K562 (cell line): ENCODE results near the gene PHTF1. TPM values are rescaled to one million over a fixed set of nuclear protein-coding genes. Genes with fewer than 3 reads are reported as not detected.

Source experiments
- CBX5 ChIP-seq: IDR thresholded peaks from 2 replicates; pipeline ENCODE4 v1.6.1; 2014; ENCODE audit warnings: low read depth, borderline replicate concordance
- DPF2 ChIP-seq: fragments of 450-650 bp; IDR thresholded peaks from 2 replicates; pipeline ENCODE4 v1.6.1; 2016
- EP400 ChIP-seq: fragments of 450-650 bp; IDR thresholded peaks from 2 replicates; pipeline ENCODE4 v1.6.1; 2017; ENCODE audit warnings: antibody characterized with exemption, mild to moderate bottlenecking, moderate library complexity
- FOXA1 ChIP-seq: fragments of 450-650 bp; IDR thresholded peaks from 2 replicates; pipeline ENCODE4 v1.6.1; 2016; ENCODE audit warnings: mild to moderate bottlenecking, borderline replicate concordance
- MYC ChIP-seq, 2 experiments: fragments of 250-450 bp in 1 of 2; sonication (Bioruptor Pico) in 1 of 2; IDR thresholded peaks; 2 replicates each; pipeline versions ENCODE4 v1.5.1 to v1.6.1; 2012 to 2021; ENCODE audit warnings: low read depth in 2 of 2, borderline replicate concordance in 1 of 2, improper control_type of control experiment in 1 of 2, low read length in 1 of 2, mild to moderate bottlenecking in 1 of 2, moderate library complexity in 1 of 2
- NR3C1 ChIP-seq: sonication (generic); formaldehyde crosslinking; IDR thresholded peaks from 2 replicates; pipeline ENCODE4 v1.8.1; 2022; ENCODE audit warnings: missing genetic modification reagents
- SETDB1 ChIP-seq: IDR thresholded peaks from one replicate; pipeline ENCODE4 v1.6.1; 2012; ENCODE audit warnings: low read length, control low read depth, inconsistent platforms
- SMARCE1 ChIP-seq: fragments of 450-650 bp; IDR thresholded peaks from 2 replicates; pipeline ENCODE4 v1.7.1; 2016; ENCODE audit warnings: mild to moderate bottlenecking
- ZNF282 ChIP-seq: sonication (generic); formaldehyde crosslinking; IDR thresholded peaks from 2 replicates; pipeline ENCODE4 v1.8.1; 2023; ENCODE audit warnings: missing genetic modification reagents
- ZNF586 ChIP-seq: fragments of 450-650 bp; formaldehyde crosslinking; conservative IDR thresholded peaks from 2 replicates; pipeline ENCODE4 v1.4.0; 2020; ENCODE audit warnings: mild to moderate bottlenecking, moderate library complexity
- polyA plus RNA-seq, 8 experiments: library from polyadenylated mRNA; depleted of rRNA in 4 of 8; stranded (reverse) in 5 of 8; unstranded in 3 of 8; fragments of >200 nt; fragmentation: Nextera tagmentation in 2 of 8; fragmentation: Illumina TruSeq in 1 of 8; extraction: Ambion mirVana in 2 of 8; extraction: Trizol in 1 of 8; gene quantifications; 2 replicates each; pipeline versions ENCODE4 v1.2.1 to v1.2.3, GENCODE V29; 2011 to 2014; ENCODE audit warnings: inconsistent platforms in 1 of 8, missing spikeins in 1 of 8
- total RNA-seq, 7 experiments: library from RNA; depleted of rRNA in 6 of 7; stranded (reverse); fragments of >200 nt in 6 of 7; fragmentation: Illumina TruSeq in 2 of 7; extraction: Trizol in 2 of 7; gene quantifications; 2 replicates each; pipeline versions ENCODE4 v1.2.1 to v1.2.3, GENCODE V29; 2011 to 2021; ENCODE audit warnings: low replicate concordance in 1 of 7
- TF ChIP-seq, protein P1 (sequence below): conservative IDR thresholded peaks from 2 replicates; pipeline ENCODE4 v1.6.1; 2011; ENCODE audit warnings: low read depth, mild to moderate bottlenecking, low read length; ENCODE audit not compliant: control insufficient read depth
- TF ChIP-seq, protein P2 (sequence below): fragments of 450-650 bp; formaldehyde crosslinking; conservative IDR thresholded peaks from 2 replicates; pipeline ENCODE4 v1.4.0; 2022; ENCODE audit warnings: mild to moderate bottlenecking, missing genetic modification characterization
- TF ChIP-seq, protein P3 (sequence below): fragments of 450-650 bp; formaldehyde crosslinking; IDR thresholded peaks from 2 replicates; pipeline ENCODE4 v1.4.0; 2022; ENCODE audit warnings: missing genetic modification characterization
- TF ChIP-seq, protein P4 (sequence below): fragments of 450-650 bp; IDR thresholded peaks from 2 replicates; pipeline ENCODE4 v1.6.1; 2016; ENCODE audit warnings: low read depth
- TF ChIP-seq, protein P5 (sequence below): fragments of 250-450 bp; sonication (Bioruptor Pico); IDR thresholded peaks from 2 replicates; pipeline ENCODE4 v1.5.0; 2021

PHTF1 gene
- total and polyA plus RNA-seq, 9 of the 15 experiments (the other 6 are each of a cell fraction or from before 2014, with no cell fraction given), result 8.4 to 36.2 (median 23.0) TPM

DNA sequence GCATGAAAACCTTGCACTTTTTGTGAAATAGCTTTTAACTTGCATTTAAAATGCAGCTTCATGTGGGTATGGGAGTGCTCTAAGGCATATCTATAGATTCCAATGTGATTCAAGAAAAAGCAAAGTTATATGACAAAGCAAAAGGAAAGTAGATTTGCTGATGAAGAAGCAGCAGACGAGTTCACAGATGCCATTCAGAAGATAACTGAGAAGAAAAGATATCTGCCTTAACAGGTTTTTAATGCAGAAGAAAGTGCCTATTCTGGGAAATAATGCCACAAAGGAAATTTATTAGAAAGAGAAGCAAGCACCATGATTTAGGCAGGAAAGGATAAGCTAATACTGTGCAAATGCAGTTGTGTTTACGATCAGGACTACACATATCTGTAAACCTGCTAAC is 68.1 kb downstream of the PHTF1 start (continued):
- TF ChIP-seq MYC (IDR thresholded peaks at IDR 0.05; ENCODE audit: low read depth, low read length) (no peak), MYC (CRISPR knock-in tag; IDR thresholded peaks at IDR 0.05; ENCODE audit: borderline replicate concordance, low read depth) (no peak), EP400 (no peak), DPF2 (peak; percentile 51; the same call in 1 of the 2 replicates), SMARCE1 (no peak), SETDB1 (no peak), ZNF586 (CRISPR knock-in tag) (no peak), NR3C1 (no peak), CBX5 (no peak), FOXA1 (no peak), ZNF282 (CRISPR knock-in tag) (no peak)
- TF ChIP-seq, protein P1, sequence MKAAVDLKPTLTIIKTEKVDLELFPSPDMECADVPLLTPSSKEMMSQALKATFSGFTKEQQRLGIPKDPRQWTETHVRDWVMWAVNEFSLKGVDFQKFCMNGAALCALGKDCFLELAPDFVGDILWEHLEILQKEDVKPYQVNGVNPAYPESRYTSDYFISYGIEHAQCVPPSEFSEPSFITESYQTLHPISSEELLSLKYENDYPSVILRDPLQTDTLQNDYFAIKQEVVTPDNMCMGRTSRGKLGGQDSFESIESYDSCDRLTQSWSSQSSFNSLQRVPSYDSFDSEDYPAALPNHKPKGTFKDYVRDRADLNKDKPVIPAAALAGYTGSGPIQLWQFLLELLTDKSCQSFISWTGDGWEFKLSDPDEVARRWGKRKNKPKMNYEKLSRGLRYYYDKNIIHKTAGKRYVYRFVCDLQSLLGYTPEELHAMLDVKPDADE, result no peak
- TF ChIP-seq, protein P2, sequence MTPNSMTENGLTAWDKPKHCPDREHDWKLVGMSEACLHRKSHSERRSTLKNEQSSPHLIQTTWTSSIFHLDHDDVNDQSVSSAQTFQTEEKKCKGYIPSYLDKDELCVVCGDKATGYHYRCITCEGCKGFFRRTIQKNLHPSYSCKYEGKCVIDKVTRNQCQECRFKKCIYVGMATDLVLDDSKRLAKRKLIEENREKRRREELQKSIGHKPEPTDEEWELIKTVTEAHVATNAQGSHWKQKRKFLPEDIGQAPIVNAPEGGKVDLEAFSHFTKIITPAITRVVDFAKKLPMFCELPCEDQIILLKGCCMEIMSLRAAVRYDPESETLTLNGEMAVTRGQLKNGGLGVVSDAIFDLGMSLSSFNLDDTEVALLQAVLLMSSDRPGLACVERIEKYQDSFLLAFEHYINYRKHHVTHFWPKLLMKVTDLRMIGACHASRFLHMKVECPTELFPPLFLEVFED (CRISPR knock-in tag), result no peak
- TF ChIP-seq, protein P3, sequence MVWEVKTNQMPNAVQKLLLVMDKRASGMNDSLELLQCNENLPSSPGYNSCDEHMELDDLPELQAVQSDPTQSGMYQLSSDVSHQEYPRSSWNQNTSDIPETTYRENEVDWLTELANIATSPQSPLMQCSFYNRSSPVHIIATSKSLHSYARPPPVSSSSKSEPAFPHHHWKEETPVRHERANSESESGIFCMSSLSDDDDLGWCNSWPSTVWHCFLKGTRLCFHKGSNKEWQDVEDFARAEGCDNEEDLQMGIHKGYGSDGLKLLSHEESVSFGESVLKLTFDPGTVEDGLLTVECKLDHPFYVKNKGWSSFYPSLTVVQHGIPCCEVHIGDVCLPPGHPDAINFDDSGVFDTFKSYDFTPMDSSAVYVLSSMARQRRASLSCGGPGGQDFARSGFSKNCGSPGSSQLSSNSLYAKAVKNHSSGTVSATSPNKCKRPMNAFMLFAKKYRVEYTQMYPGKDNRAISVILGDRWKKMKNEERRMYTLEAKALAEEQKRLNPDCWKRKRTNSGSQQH (CRISPR knock-in tag), result no peak
- TF ChIP-seq, protein P4, sequence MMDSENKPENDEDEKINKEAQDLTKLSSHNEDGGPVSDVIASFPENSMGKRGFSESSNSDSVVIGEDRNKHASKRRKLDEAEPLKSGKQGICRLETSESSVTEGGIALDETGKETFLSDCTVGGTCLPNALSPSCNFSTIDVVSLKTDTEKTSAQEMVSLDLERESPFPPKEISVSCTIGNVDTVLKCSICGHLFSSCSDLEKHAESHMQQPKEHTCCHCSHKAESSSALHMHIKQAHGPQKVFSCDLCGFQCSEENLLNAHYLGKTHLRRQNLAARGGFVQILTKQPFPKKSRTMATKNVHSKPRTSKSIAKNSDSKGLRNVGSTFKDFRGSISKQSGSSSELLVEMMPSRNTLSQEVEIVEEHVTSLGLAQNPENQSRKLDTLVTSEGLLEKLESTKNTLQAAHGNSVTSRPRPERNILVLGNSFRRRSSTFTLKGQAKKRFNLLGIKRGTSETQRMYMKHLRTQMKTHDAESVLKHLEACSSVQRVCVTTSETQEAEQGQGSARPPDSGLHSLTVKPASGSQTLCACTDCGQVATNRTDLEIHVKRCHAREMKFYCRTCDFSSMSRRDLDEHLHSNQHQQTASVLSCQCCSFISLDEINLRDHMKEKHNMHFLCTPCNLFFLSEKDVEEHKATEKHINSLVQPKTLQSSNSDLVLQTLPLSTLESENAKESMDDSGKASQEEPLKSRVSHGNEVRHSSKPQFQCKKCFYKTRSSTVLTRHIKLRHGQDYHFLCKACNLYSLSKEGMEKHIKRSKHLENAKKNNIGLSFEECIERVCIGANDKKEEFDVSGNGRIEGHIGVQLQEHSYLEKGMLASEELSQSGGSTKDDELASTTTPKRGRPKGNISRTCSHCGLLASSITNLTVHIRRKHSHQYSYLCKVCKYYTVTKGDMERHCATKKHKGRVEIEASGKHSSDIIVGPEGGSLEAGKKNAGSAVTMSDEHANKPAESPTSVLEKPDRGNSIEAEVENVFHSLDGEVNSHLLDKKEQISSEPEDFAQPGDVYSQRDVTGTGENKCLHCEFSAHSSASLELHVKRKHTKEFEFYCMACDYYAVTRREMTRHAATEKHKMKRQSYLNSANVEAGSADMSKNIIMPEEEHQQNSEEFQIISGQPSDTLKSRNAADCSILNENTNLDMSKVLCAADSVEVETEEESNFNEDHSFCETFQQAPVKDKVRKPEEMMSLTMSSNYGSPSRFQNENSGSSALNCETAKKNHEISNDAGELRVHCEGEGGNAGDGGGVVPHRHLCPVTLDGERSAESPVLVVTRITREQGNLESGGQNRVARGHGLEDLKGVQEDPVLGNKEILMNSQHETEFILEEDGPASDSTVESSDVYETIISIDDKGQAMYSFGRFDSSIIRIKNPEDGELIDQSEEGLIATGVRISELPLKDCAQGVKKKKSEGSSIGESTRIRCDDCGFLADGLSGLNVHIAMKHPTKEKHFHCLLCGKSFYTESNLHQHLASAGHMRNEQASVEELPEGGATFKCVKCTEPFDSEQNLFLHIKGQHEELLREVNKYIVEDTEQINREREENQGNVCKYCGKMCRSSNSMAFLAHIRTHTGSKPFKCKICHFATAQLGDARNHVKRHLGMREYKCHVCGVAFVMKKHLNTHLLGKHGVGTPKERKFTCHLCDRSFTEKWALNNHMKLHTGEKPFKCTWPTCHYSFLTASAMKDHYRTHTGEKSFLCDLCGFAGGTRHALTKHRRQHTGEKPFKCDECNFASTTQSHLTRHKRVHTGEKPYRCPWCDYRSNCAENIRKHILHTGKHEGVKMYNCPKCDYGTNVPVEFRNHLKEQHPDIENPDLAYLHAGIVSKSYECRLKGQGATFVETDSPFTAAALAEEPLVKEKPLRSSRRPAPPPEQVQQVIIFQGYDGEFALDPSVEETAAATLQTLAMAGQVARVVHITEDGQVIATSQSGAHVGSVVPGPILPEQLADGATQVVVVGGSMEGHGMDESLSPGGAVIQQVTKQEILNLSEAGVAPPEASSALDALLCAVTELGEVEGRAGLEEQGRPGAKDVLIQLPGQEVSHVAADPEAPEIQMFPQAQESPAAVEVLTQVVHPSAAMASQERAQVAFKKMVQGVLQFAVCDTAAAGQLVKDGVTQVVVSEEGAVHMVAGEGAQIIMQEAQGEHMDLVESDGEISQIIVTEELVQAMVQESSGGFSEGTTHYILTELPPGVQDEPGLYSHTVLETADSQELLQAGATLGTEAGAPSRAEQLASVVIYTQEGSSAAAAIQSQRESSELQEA, result no peak
- TF ChIP-seq, protein P5, sequence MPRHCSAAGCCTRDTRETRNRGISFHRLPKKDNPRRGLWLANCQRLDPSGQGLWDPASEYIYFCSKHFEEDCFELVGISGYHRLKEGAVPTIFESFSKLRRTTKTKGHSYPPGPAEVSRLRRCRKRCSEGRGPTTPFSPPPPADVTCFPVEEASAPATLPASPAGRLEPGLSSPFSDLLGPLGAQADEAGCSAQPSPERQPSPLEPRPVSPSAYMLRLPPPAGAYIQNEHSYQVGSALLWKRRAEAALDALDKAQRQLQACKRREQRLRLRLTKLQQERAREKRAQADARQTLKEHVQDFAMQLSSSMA (CRISPR knock-in tag), result no peak
